H1 (cell line): ENCODE measurements around the gene CYP46A1. TPM values are rescaled to one million over a fixed set of nuclear protein-coding genes. Genes with fewer than 3 reads are reported as not detected.
A peak's percentile ranks its signal among the peaks of the same experiment; 100 is the strongest.

Experiments
- CTCF ChIA-PET: fragments of 300-600 bp; sonication (Branson Sonifier 250); formaldehyde crosslinking; loops from one replicate; lab custom pipeline; 2021; ENCODE audit not compliant: partially characterized antibody; lab: Charles Lee
- POLR2A ChIA-PET: fragments of 300-600 bp; sonication (Branson Sonifier 250); formaldehyde crosslinking; loops from one replicate; lab custom pipeline; 2021; ENCODE audit warnings: inconsistent platforms; ENCODE audit not compliant: partially characterized antibody; lab: Charles Lee
- DNase-seq, 2 experiments: peaks; one replicate each; pipeline versions ENCODE4 v3.0.0 to v3.0.0-alpha.2; 2010 to 2022; ENCODE audit warnings: low spot score in 2 of 2, low read depth in 1 of 2, mixed read lengths in 1 of 2
- FAIRE-seq: peaks from 2 replicates; lab custom pipeline; 2011; peaks lifted over from hg19 to GRCh38; lab: Jason Lieb, UNC
- H2AFZ ChIP-seq: 2 replicates; pipeline ENCODE4 v1.8.1; 2012; ENCODE audit warnings: low read length, inconsistent platforms
- H2AK5ac ChIP-seq: 2 replicates; pipeline ENCODE4 v1.6.1; 2013; ENCODE audit warnings: low read depth, low read length
- H2BK120ac ChIP-seq: replicated peaks from 2 replicates; pipeline ENCODE3; 2013; ENCODE audit warnings: low read depth, low read length, inconsistent platforms
- H2BK12ac ChIP-seq: 2 replicates; pipeline ENCODE4 v1.6.1; 2013; ENCODE audit warnings: low read depth, low read length
- H2BK15ac ChIP-seq: 2 replicates; pipeline ENCODE4 v1.6.1; 2013; ENCODE audit warnings: low read length
- H2BK20ac ChIP-seq: 2 replicates; pipeline ENCODE4 v1.6.1; 2013; ENCODE audit warnings: low read length
- H2BK5ac ChIP-seq: 2 replicates; pipeline ENCODE4 v1.6.1; 2013; ENCODE audit warnings: low read depth, low read length
- H3K14ac ChIP-seq: 2 replicates; pipeline ENCODE4 v1.6.1; 2013; ENCODE audit warnings: inconsistent platforms; ENCODE audit not compliant: insufficient read length
- H3K18ac ChIP-seq: 2 replicates; pipeline ENCODE4 v1.6.1; 2013; ENCODE audit warnings: low read length; ENCODE audit errors: extremely low read depth
- H3K23ac ChIP-seq: 2 replicates; pipeline ENCODE4 v1.6.1; 2013; ENCODE audit warnings: inconsistent platforms; ENCODE audit not compliant: insufficient read length
- H3K23me2 ChIP-seq: 2 replicates; pipeline ENCODE4 v1.6.1; 2013; ENCODE audit warnings: low read depth, low read length
- H3K27ac ChIP-seq: 2 replicates; pipeline ENCODE4 v1.6.1; 2011; ENCODE audit warnings: low read depth, low read length, inconsistent platforms
- H3K27me3 ChIP-seq, 4 experiments: replicated peaks in 1 of 4; 1 replicate in 1 of 4; 2 replicates in 3 of 4; pipeline versions ENCODE4 v1.6.1 to v1.8.1; 2011 to 2013; ENCODE audit warnings: low read length in 3 of 4, mild to moderate bottlenecking in 3 of 4, inconsistent platforms in 2 of 4, mixed read lengths in 2 of 4, moderate library complexity in 1 of 4; ENCODE audit not compliant: control insufficient read depth in 3 of 4, insufficient read depth in 3 of 4; ENCODE audit errors: extremely low read depth in 1 of 4
- H3K36me3 ChIP-seq, 4 experiments: 2 replicates each; pipeline versions ENCODE4 v1.6.1 to v1.8.1; 2011 to 2013; ENCODE audit warnings: mild to moderate bottlenecking in 4 of 4, low read length in 3 of 4, moderate library complexity in 2 of 4, control low read depth in 1 of 4, inconsistent platforms in 1 of 4; ENCODE audit not compliant: insufficient read depth in 4 of 4, control insufficient read depth in 2 of 4
- H3K4ac ChIP-seq: replicated peaks from 2 replicates; pipeline ENCODE3; 2013; ENCODE audit warnings: low read length, low read depth, mixed read lengths, inconsistent platforms; ENCODE audit not compliant: insufficient read length
- H3K4me1 ChIP-seq, 4 experiments: replicated peaks in 1 of 4; 1 replicate in 1 of 4; 2 replicates in 3 of 4; pipeline versions ENCODE4 v1.6.1 to v1.8.1; 2011 to 2013; ENCODE audit warnings: low read length in 3 of 4, inconsistent platforms in 2 of 4, mixed read lengths in 1 of 4; ENCODE audit not compliant: insufficient read depth in 4 of 4, control insufficient read depth in 3 of 4
- H3K4me2 ChIP-seq, 2 experiments: 2 replicates each; pipeline versions ENCODE4 v1.6.1 to v1.8.1; 2011 to 2013; ENCODE audit warnings: low read depth in 2 of 2, low read length in 2 of 2, control low read depth in 1 of 2, inconsistent platforms in 1 of 2, mild to moderate bottlenecking in 1 of 2; ENCODE audit not compliant: insufficient read depth in 1 of 2
- H3K4me3 ChIP-seq, 4 experiments: fragments of 200-600, 300-600 bp in 1 of 4; sonication (generic), shearing (Covaris generic), sonication (Bioruptor Twin) in 1 of 4; 2 replicates each; pipeline versions ENCODE4 v1.5.1 to v1.8.1; 2011 to 2016; ENCODE audit warnings: low read length in 4 of 4, low read depth in 3 of 4, control low read depth in 2 of 4, inconsistent platforms in 2 of 4, mild to moderate bottlenecking in 2 of 4, mixed read lengths in 1 of 4, moderate library complexity in 1 of 4; ENCODE audit not compliant: insufficient read depth in 2 of 4; ENCODE audit errors: extremely low read depth in 1 of 4
- H3K56ac ChIP-seq: replicated peaks from 2 replicates; pipeline ENCODE3; 2013; ENCODE audit warnings: low read depth, mild to moderate bottlenecking, mixed read lengths, low read length, inconsistent platforms; ENCODE audit not compliant: insufficient read length
- H3K79me1 ChIP-seq: 2 replicates; pipeline ENCODE4 v1.6.1; 2013; ENCODE audit warnings: low read depth, low read length, control low read depth
- H3K79me2 ChIP-seq, 2 experiments: 2 replicates each; pipeline versions ENCODE4 v1.6.1 to v1.8.1; 2012 to 2013; ENCODE audit warnings: low read length in 2 of 2, mild to moderate bottlenecking in 2 of 2, inconsistent platforms in 1 of 2; ENCODE audit not compliant: insufficient read depth in 2 of 2, control insufficient read depth in 1 of 2
- H3K9ac ChIP-seq, 4 experiments: replicated peaks in 1 of 4; 1 replicate in 1 of 4; 2 replicates in 3 of 4; pipeline versions ENCODE4 v1.6.1 to v1.8.1; 2011 to 2013; ENCODE audit warnings: low read depth in 3 of 4, low read length in 3 of 4, control low read depth in 2 of 4, mild to moderate bottlenecking in 2 of 4, moderate library complexity in 2 of 4, inconsistent platforms in 1 of 4; ENCODE audit errors: extremely low read depth in 1 of 4
- H3K9me3 ChIP-seq, 2 experiments: 2 replicates each; pipeline versions ENCODE4 v1.6.1 to v1.8.1; 2012 to 2013; ENCODE audit warnings: mild to moderate bottlenecking in 2 of 2, moderate library complexity in 2 of 2, control low read depth in 1 of 2, inconsistent platforms in 1 of 2, low read depth in 1 of 2, low read length in 1 of 2, mixed read lengths in 1 of 2; ENCODE audit not compliant: insufficient read depth in 2 of 2
- H4K20me1 ChIP-seq, 2 experiments: replicated peaks in 1 of 2; 2 replicates each; pipeline versions ENCODE3 to v1.8.1; 2011 to 2013; ENCODE audit warnings: inconsistent platforms in 2 of 2, low read length in 2 of 2, mild to moderate bottlenecking in 1 of 2; ENCODE audit not compliant: insufficient read depth in 2 of 2, control insufficient read depth in 1 of 2
- H4K5ac ChIP-seq: 2 replicates; pipeline ENCODE4 v1.6.1; 2013; ENCODE audit warnings: low read length, low read depth, mixed read lengths, inconsistent platforms; ENCODE audit not compliant: insufficient read length
- H4K8ac ChIP-seq: 2 replicates; pipeline ENCODE4 v1.8.0; 2013; ENCODE audit warnings: mild to moderate bottlenecking, moderate library complexity, low read length, inconsistent platforms; ENCODE audit not compliant: insufficient read depth; ENCODE audit errors: extremely low read depth
- H4K91ac ChIP-seq: replicated peaks from 2 replicates; pipeline ENCODE3; 2013; ENCODE audit warnings: low read length, mixed read lengths, inconsistent platforms; ENCODE audit not compliant: insufficient read length
- ASH2L ChIP-seq: fragments of 200-600, 300-600 bp; sonication (generic); IDR thresholded peaks from one replicate; pipeline ENCODE4 v1.7.1; 2017; ENCODE audit warnings: low read length
- BCL11A ChIP-seq, 2 experiments: IDR thresholded peaks; one replicate each; pipeline ENCODE4 v1.6.1; 2011; ENCODE audit warnings: low read depth in 2 of 2, low read length in 2 of 2, mild to moderate bottlenecking in 2 of 2
- GTF2F1 ChIP-seq: IDR thresholded peaks from 2 replicates; pipeline ENCODE4 v1.6.1; 2012; ENCODE audit warnings: low read depth, low read length, improper control_type of control experiment, borderline replicate concordance
- WGBS, 2 experiments: shearing (Covaris generic) in 1 of 2; methylation state at CpG; one replicate each; pipeline versions ENCODE4 v1.1.6 to v1.1.7; 2013 to 2015; ENCODE audit warnings: low lambda C conversion rate in 2 of 2, mixed read lengths in 2 of 2, inconsistent platforms in 1 of 2, low coverage in 1 of 2, missing lambda C conversion rate in 1 of 2; ENCODE audit not compliant: insufficient replicate concordance in 2 of 2, insufficient coverage in 1 of 2, insufficient read length in 1 of 2; ENCODE audit errors: extremely low coverage in 1 of 2, missing lambda C conversion rate in 1 of 2; 5-methylcytosine and 5-hydroxymethylcytosine counted together
- polyA plus RNA-seq, 7 experiments: library from polyadenylated mRNA; depleted of rRNA in 3 of 7; stranded (reverse) in 5 of 7; unstranded in 2 of 7; fragments of >200 nt in 5 of 7; fragments of 200-250 nt in 2 of 7; gene quantifications; 1 replicate in 5 of 7; 2 replicates in 1 of 7; 4 replicates in 1 of 7; pipeline versions ENCODE4 v1.2.1 to v1.2.3, GENCODE V29; 2011 to 2013; ENCODE audit warnings: missing spikeins in 2 of 7, mixed read lengths in 2 of 7
- total RNA-seq: library from RNA; stranded (reverse); fragmentation: NEBNext Ultra II Directional; extraction: Animal tissue kit (Norgen Biotek cat#: 25700); gene quantifications from 2 replicates; pipeline ENCODE4 v1.2.1, GENCODE V29; 2021

Gene CYP46A1
- total and polyA plus RNA-seq, 2 of the 8 experiments (the other 6 are each of a cell fraction or from before 2014, with no cell fraction given) = 0.41 to 1.3 TPM

DNA sequence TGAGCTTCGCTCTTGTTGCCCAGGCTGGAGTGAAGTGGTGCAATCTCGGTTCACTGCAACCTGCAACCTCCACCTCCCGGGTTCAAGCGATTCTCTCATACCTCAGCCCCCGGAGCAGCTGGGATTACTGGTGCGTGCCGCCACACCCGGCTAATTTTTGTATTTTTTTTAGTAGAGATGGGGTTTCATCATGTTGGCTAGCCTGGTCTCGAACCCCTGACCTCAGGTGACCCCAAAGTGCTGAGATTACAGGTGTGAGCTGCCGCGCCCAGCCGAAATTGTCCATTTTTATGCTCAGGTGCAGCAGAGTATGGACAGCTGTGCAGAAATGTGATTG lies 19.2 kb upstream of the CYP46A1 start:
- no peak overlapping the region for H3K4me3 ChIP-seq
- FAIRE-seq = no peak
- 87% methylated on average over 12 of the region's 12 CpGs; no CpG with 5 or more reads in 1 of the 2 experiments for WGBS, 2 experiments
- TF ChIP-seq GTF2F1 (no peak), ASH2L (no peak), BCL11A (IDR thresholded peaks at IDR 0.05; ENCODE audit: low read depth in 2 of 2, low read length in 2 of 2) (no peak)

More for the DNA sequence above, 19.2 kb upstream of the CYP46A1 start:
- H3K14ac ChIP-seq = no peak overlapping the region
- H3K23me2 ChIP-seq = peaks cover 5% of the 10 kb centered on the region; the same call in 1 of the 2 replicates
- no peak overlapping the region; the same call in 1 of the 2 replicates for H3K27ac ChIP-seq
- no peak overlapping the region for H2AFZ ChIP-seq
- no peaks in the 10 kb centered on the region for H3K79me2 ChIP-seq
- peak overlapping the region; percentile 99; the same call in 1 of the 2 replicates for H2BK20ac ChIP-seq
- no peak overlapping the region for H3K9ac ChIP-seq
- no peak overlapping the region for H3K56ac ChIP-seq
- ChIA-PET POLR2A (interaction anchor here (0.7 to 1.3 kb wide), 4 partner anchors 9 to 15 kb away, joined by 3 read pairs; no protein-coding TSS in a partner anchor), CTCF (interaction anchor here (0.7 to 3.3 kb wide), 10 partner anchors 10 to 221 kb away, joined by 3 to 12 read pairs (median 4); no protein-coding TSS in a partner anchor)
- peak overlapping the region; percentile 2; the same call in 1 of the 2 replicates for H2BK5ac ChIP-seq
- DNase-seq = no peak
- H4K8ac ChIP-seq = no peak overlapping the region
- peak overlapping the region; percentile 95 for H2BK15ac ChIP-seq
- H3K27me3 ChIP-seq = peaks cover 0 to 4% (median 1%) of the 10 kb centered on the region in 4 experiments; a peak in 2 of 7 replicates
- H2AK5ac ChIP-seq = 0 out of 2 replicates have a peak overlapping the region, but pooled peaks have one; percentile 39
- H3K79me1 ChIP-seq = peaks cover 4% of the 10 kb centered on the region; the same call in 1 of the 2 replicates
- H3K4me2 ChIP-seq = 0 out of 4 replicates have a peak overlapping the region, but pooled peaks of 1 of the 2 experiments have one; percentile 19
- H2BK120ac ChIP-seq = no peak overlapping the region
- no peaks in the 10 kb centered on the region for H3K9me3 ChIP-seq
- H4K91ac ChIP-seq = peak overlapping the region; percentile 11
- 0 out of 8 replicates have a peak, but pooled peaks cover 0 to 7% (median 0%) of the 10 kb centered on the region in 4 experiments for H3K36me3 ChIP-seq
- H2BK12ac ChIP-seq = 0 out of 2 replicates have a peak overlapping the region, but pooled peaks have one; percentile 0
- H3K18ac ChIP-seq = peak overlapping the region; percentile 48; the same call in 1 of the 2 replicates
- H3K4me1 ChIP-seq = peaks cover 13 to 48% (median 28%) of the 10 kb centered on the region in 4 experiments
- H3K23ac ChIP-seq = no peak overlapping the region
- H4K20me1 ChIP-seq = no peaks in the 10 kb centered on the region
- peak overlapping the region; percentile 8 for H3K4ac ChIP-seq
- H4K5ac ChIP-seq = no peak overlapping the region
